Gastrocnemius medialis (tissue), 4 donors: ENCODE data around the gene KLHL11.

Experiments used
- CTCF ChIP-seq, 5 experiments: fragments of 450-650 bp in 3 of 5; fragments of 200-600 bp in 2 of 5; sonication (generic) in 2 of 5; IDR thresholded peaks in 4 of 5; conservative IDR thresholded peaks in 1 of 5; 1 replicate in 4 of 5; 2 replicates in 1 of 5; pipeline ENCODE4 v1.5.1; 2016 to 2019; ENCODE audit warnings: antibody characterized with exemption in 5 of 5, mild to moderate bottlenecking in 3 of 5, moderate library complexity in 3 of 5
- POLR2A ChIP-seq, 2 donors: fragments of 450-650 bp; IDR thresholded peaks; one replicate each; pipeline ENCODE4 v1.6.1; 2017; ENCODE audit warnings: antibody characterized with exemption in 2 of 2, mild to moderate bottlenecking in 2 of 2, moderate library complexity in 2 of 2

GRCh38 chr17:41888332-41888965, 23.2 kb upstream of the KLHL11 start:
- TF ChIP-seq POLR2A (IDR thresholded peaks at IDR 0.05) (no peak), CTCF (IDR thresholded peaks at IDR 0.05 in 4 of 5, conservative IDR thresholded peaks at IDR 0.05 in 1 of 5) (no peak)
